KMS-11 (cell line): ENCODE measurements around the gene SCNN1A.
"Not testable (repeated sequence)": the region's sequence is repeated elsewhere in the genome, so short reads cannot be mapped to it uniquely, and the experiment has no call there.

Source experiments
- H2AFZ ChIP-seq: fragments of 200-600 bp; sonication (generic); 2 replicates; pipeline ENCODE4 v1.6.1; 2016; ENCODE audit warnings: antibody characterized with exemption, mixed run types, low read depth
- H3K27ac ChIP-seq: fragments of 200-600 bp; sonication (generic); 2 replicates; pipeline ENCODE4 v1.6.1; 2016; ENCODE audit warnings: mild to moderate bottlenecking, mixed run types
- H3K27me3 ChIP-seq: fragments of 200-600 bp; sonication (generic); 2 replicates; pipeline ENCODE4 v1.6.1; 2017; ENCODE audit warnings: mild to moderate bottlenecking, low read depth, mixed run types, moderate library complexity; ENCODE audit not compliant: insufficient read depth
- H3K36me3 ChIP-seq: fragments of 200-600 bp; sonication (generic); 2 replicates; pipeline ENCODE4 v1.6.1; 2017; ENCODE audit warnings: mild to moderate bottlenecking, mixed run types; ENCODE audit not compliant: insufficient read depth
- H3K4me1 ChIP-seq: fragments of 200-600 bp; sonication (generic); 2 replicates; pipeline ENCODE4 v1.6.1; 2016; ENCODE audit warnings: mild to moderate bottlenecking, low read depth, mixed run types; ENCODE audit not compliant: poor library complexity, severe bottlenecking
- H3K4me2 ChIP-seq: fragments of 200-600 bp; sonication (generic); 2 replicates; pipeline ENCODE4 v1.7.0; 2016; ENCODE audit warnings: mild to moderate bottlenecking, mixed run types
- H3K4me3 ChIP-seq: fragments of 200-600 bp; sonication (generic); IDR thresholded peaks from 2 replicates; pipeline ENCODE4 v1.6.1; 2017; ENCODE audit warnings: low read depth, low read length, mixed read lengths; ENCODE audit not compliant: insufficient read depth
- H3K79me2 ChIP-seq: fragments of 200-600 bp; sonication (generic); 2 replicates; pipeline ENCODE4 v1.6.1; 2016; ENCODE audit warnings: low read depth, mixed run types; ENCODE audit not compliant: insufficient read depth
- H3K9ac ChIP-seq: fragments of 200-600 bp; sonication (generic); 2 replicates; pipeline ENCODE4 v1.6.1; 2016; ENCODE audit warnings: mild to moderate bottlenecking, mixed run types
- H4K20me1 ChIP-seq: fragments of 200-600 bp; sonication (generic); 2 replicates; pipeline ENCODE4 v1.6.1; 2016; ENCODE audit warnings: mild to moderate bottlenecking, mixed run types; ENCODE audit not compliant: insufficient read depth
- TF ChIP-seq, protein P1 (sequence below): fragments of 200-600 bp; sonication (generic); conservative IDR thresholded peaks from 2 replicates; pipeline ENCODE4 v1.6.1; 2017; ENCODE audit warnings: low read depth, mild to moderate bottlenecking, antibody characterized with exemption, low read length, moderate library complexity, mixed read lengths

SCNN1A gene

GRCh38 chr12:6347367-6348338 lies 27.7 kb downstream of the SCNN1A start:
- H3K4me3 ChIP-seq, result no peak overlapping the region
- H2AFZ ChIP-seq, result no peak overlapping the region
- no peak overlapping the region for H3K9ac ChIP-seq
- no peaks in the 10 kb centered on the region for H3K79me2 ChIP-seq
- H3K27me3 ChIP-seq, result no peaks in the 10 kb centered on the region
- H3K4me1 ChIP-seq, result peaks cover 12% of the 10 kb centered on the region
- no peaks in the 10 kb centered on the region for H3K36me3 ChIP-seq
- H4K20me1 ChIP-seq, result no peaks in the 10 kb centered on the region
- no peak overlapping the region for H3K27ac ChIP-seq
- no peak overlapping the region for H3K4me2 ChIP-seq
- TF ChIP-seq, protein P1, sequence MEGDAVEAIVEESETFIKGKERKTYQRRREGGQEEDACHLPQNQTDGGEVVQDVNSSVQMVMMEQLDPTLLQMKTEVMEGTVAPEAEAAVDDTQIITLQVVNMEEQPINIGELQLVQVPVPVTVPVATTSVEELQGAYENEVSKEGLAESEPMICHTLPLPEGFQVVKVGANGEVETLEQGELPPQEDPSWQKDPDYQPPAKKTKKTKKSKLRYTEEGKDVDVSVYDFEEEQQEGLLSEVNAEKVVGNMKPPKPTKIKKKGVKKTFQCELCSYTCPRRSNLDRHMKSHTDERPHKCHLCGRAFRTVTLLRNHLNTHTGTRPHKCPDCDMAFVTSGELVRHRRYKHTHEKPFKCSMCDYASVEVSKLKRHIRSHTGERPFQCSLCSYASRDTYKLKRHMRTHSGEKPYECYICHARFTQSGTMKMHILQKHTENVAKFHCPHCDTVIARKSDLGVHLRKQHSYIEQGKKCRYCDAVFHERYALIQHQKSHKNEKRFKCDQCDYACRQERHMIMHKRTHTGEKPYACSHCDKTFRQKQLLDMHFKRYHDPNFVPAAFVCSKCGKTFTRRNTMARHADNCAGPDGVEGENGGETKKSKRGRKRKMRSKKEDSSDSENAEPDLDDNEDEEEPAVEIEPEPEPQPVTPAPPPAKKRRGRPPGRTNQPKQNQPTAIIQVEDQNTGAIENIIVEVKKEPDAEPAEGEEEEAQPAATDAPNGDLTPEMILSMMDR, result no peak

DNA sequence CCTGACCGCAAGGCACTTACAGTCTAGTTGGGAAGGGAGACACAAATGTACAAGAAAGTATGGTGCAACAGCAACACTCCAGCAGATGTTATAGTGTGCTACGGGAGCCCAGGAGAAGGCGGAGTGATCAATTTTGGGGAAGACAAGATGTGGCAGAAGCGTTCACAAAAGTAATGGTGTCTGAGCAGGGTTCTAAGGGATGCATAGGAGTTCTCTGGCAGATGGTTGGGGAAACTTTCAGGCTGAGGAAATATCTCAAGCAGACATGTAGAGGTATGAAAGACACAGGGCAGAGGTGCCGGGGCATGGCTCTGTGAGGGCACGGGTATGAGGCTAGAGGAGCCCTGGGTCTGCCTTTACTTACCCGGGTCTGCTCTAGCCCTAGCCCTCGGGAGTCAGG lies 28.4 kb downstream of the SCNN1A start:
- Histone ChIP-seq H3K9ac (no peak overlapping the region), H3K79me2 (no peaks in the 10 kb centered on the region), H3K4me2 (no peak overlapping the region), H2AFZ (no peak overlapping the region), H3K4me1 (peaks cover 16% of the 10 kb centered on the region), H3K4me3 (no peak overlapping the region), H3K27ac (no peak overlapping the region), H3K27me3 (no peaks in the 10 kb centered on the region), H4K20me1 (no peaks in the 10 kb centered on the region), H3K36me3 (no peaks in the 10 kb centered on the region)
- TF ChIP-seq, protein P1, result no peak

- peaks cover 15% of the 10 kb centered on the region for H3K4me1 ChIP-seq
- H3K36me3 ChIP-seq, result no peaks in the 10 kb centered on the region
- H4K20me1 ChIP-seq, result no peaks in the 10 kb centered on the region
- TF ChIP-seq, protein P1, result no peak
- no peak overlapping the region for H3K4me2 ChIP-seq
- H2AFZ ChIP-seq, result no peak overlapping the region
- no peaks in the 10 kb centered on the region; the same call in 1 of the 2 replicates for H3K79me2 ChIP-seq
- H3K4me3 ChIP-seq, result no peak overlapping the region
- no peak overlapping the region for H3K27ac ChIP-seq
- H3K9ac ChIP-seq, result no peak overlapping the region
- no peaks in the 10 kb centered on the region for H3K27me3 ChIP-seq
Measured at GRCh38 chr12:6346235-6346832, 29.0 kb downstream of the SCNN1A start.

DNA sequence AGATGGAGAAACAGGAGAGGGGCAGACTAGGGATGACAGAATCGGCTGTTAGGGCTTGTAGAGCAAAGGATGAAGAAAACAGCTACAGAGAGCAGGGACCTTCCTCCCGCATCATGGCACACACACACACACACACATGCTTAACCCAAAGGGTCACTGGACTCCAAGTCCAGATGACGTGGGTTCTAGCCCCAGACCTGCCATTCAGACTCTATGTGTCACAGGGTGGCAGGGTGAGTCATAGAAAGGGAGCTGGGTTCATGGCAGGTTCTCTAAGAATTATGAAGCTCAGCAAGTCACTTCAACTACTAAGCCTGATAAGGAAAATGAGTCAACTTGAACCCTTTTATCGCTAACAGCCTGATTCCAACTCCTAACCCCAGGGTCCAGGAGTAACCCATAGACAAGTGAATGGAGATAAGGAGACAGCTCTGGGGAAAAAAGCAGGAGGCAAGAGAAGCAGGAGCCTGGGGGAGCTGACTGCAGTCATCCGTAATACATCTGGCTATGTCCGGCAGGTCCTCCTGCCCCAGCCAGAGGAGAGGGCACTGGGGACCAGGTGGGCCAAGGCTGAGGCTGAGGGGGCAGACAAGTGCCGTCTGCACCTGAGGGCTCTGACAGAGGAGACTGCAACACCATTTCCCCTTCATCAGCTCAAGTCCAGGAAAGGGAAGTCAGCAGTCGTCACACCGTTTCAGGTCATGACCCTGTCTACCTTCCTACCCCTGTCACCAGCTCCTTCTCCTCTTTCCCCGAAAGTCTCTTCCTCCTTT lies 29.9 kb downstream of the SCNN1A start:
- no peak overlapping the region for H3K9ac ChIP-seq
- no peaks in the 10 kb centered on the region for H3K27me3 ChIP-seq
- H3K4me1 ChIP-seq, result peaks cover 19% of the 10 kb centered on the region
- no peak overlapping the region for H3K27ac ChIP-seq
- TF ChIP-seq, protein P1, result no peak
- H3K79me2 ChIP-seq, result no peaks in the 10 kb centered on the region; the same call in 1 of the 2 replicates
- no peak overlapping the region for H3K4me2 ChIP-seq
- no peaks in the 10 kb centered on the region for H4K20me1 ChIP-seq
- H2AFZ ChIP-seq, result no peak overlapping the region
- no peaks in the 10 kb centered on the region for H3K36me3 ChIP-seq
- H3K4me3 ChIP-seq, result no peak overlapping the region

DNA sequence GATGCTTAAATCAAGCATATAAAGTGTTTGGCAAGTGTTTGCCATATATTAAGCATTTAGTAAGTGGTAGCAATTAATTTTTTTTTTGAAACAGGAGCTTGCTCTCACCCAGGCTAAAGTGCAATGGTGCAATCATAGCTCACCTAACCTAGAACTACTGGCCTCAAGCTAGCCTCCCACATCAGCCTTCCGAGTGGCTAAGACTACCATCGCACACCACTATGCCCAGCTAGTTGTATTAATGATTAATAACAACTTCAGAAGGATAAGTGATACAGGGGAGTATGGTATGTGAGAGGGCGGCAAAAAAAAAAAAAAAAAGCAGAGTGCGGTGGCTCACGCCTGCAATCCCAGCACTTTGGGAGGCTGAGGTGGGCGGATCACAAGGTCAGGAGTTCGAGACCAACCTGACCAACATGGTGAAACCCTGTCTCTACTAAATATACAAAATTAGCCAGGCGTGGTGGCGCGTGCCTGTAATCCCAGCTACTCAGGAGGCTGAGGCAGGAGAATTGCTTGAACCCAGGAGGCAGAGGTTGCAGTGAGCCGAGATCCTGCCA lies 31.2 kb downstream of the SCNN1A start:
- H3K4me3 ChIP-seq, H2AFZ ChIP-seq, H3K36me3 ChIP-seq, H3K4me2 ChIP-seq, H3K27me3 ChIP-seq, H3K27ac ChIP-seq, H4K20me1 ChIP-seq, H3K79me2 ChIP-seq, H3K9ac ChIP-seq: not testable (repeated sequence)
- H3K4me1 ChIP-seq, result peaks cover 21% of the 10 kb centered on the region
